Astrocyte (in vitro differentiated cells and primary cell): ENCODE results near the gene ELMO3. TPM values are rescaled to one million over a fixed set of nuclear protein-coding genes. Genes with fewer than 3 reads are reported as not detected.

Experiments
- DNase-seq: peaks from one replicate; pipeline ENCODE4 v3.0.0-alpha.2; 2010; ENCODE audit warnings: low read depth
- FAIRE-seq: peaks from 2 replicates; lab custom pipeline; 2011; peaks lifted over from hg19 to GRCh38; lab: Jason Lieb, UNC
- H2AFZ ChIP-seq: 2 replicates; pipeline ENCODE4 v1.6.0; 2012; ENCODE audit warnings: low read depth, low read length, inconsistent platforms
- H3K27ac ChIP-seq: 2 replicates; pipeline ENCODE4 v1.5.1; 2011; ENCODE audit warnings: low read depth, low read length, inconsistent platforms
- H3K27me3 ChIP-seq: 2 replicates; pipeline ENCODE4 v1.6.0; 2011; ENCODE audit warnings: low read length, inconsistent platforms; ENCODE audit not compliant: insufficient read depth
- H3K36me3 ChIP-seq: 2 replicates; pipeline ENCODE4 v1.5.1; 2011; ENCODE audit warnings: low read length, inconsistent platforms; ENCODE audit not compliant: insufficient read depth
- H3K4me1 ChIP-seq: 2 replicates; pipeline ENCODE4 v1.5.1; 2011; ENCODE audit warnings: low read length, inconsistent platforms; ENCODE audit not compliant: insufficient read depth
- H3K4me2 ChIP-seq: 2 replicates; pipeline ENCODE4 v1.6.0; 2012; ENCODE audit warnings: low read length, inconsistent platforms
- H3K4me3 ChIP-seq: 2 replicates; pipeline ENCODE4 v1.5.1; 2011; ENCODE audit warnings: low read depth, mild to moderate bottlenecking, low read length, inconsistent platforms; ENCODE audit not compliant: insufficient read depth
- H3K79me2 ChIP-seq: 2 replicates; pipeline ENCODE4 v1.6.0; 2012; ENCODE audit warnings: mild to moderate bottlenecking, low read length, inconsistent platforms; ENCODE audit not compliant: insufficient read depth
- H3K9ac ChIP-seq: 2 replicates; pipeline ENCODE4 v1.6.0; 2012; ENCODE audit warnings: mild to moderate bottlenecking, low read length, inconsistent platforms
- H3K9me3 ChIP-seq: 2 replicates; pipeline ENCODE4 v1.5.1; 2012; ENCODE audit warnings: low read depth, mild to moderate bottlenecking, low read length, inconsistent platforms; ENCODE audit not compliant: insufficient read depth
- H4K20me1 ChIP-seq: 2 replicates; pipeline ENCODE4 v1.6.0; 2012; ENCODE audit warnings: low read length, inconsistent platforms; ENCODE audit not compliant: insufficient read depth
- H3K27ac Mint-ChIP-seq: one replicate; pipeline ENCODE4 v1.8.0; 2021; ENCODE audit warnings: mild to moderate bottlenecking, mixed read lengths; ENCODE audit not compliant: unreplicated experiment
- H3K27me3 Mint-ChIP-seq: one replicate; pipeline ENCODE4 v1.8.0; 2021; ENCODE audit warnings: low read depth, mixed read lengths; ENCODE audit not compliant: unreplicated experiment
- H3K36me3 Mint-ChIP-seq: one replicate; pipeline ENCODE4 v1.8.0; 2021; ENCODE audit warnings: low read depth, mixed read lengths; ENCODE audit not compliant: unreplicated experiment
- H3K4me1 Mint-ChIP-seq: one replicate; pipeline ENCODE4 v1.8.0; 2021; ENCODE audit warnings: low read depth, mixed read lengths; ENCODE audit not compliant: unreplicated experiment
- H3K4me3 Mint-ChIP-seq: one replicate; pipeline ENCODE4 v1.8.0; 2021; ENCODE audit warnings: mild to moderate bottlenecking, moderate library complexity, mixed read lengths; ENCODE audit not compliant: unreplicated experiment
- H3K9me3 Mint-ChIP-seq: one replicate; pipeline ENCODE4 v1.8.0; 2021; ENCODE audit warnings: mild to moderate bottlenecking, mixed read lengths; ENCODE audit not compliant: unreplicated experiment
- CTCF ChIP-seq: IDR thresholded peaks from 2 replicates; pipeline ENCODE4 v1.5.1; 2011; ENCODE audit warnings: low read depth, mild to moderate bottlenecking, inconsistent platforms, low read length, moderate library complexity; ENCODE audit not compliant: insufficient read depth
- EZH2 ChIP-seq: IDR thresholded peaks from 2 replicates; pipeline ENCODE4 v1.6.1; 2012; ENCODE audit warnings: mild to moderate bottlenecking, low read length, inconsistent platforms; ENCODE audit not compliant: insufficient read depth
- total RNA-seq: library from RNA; stranded (reverse); gene quantifications from 2 replicates; pipeline ENCODE4 v1.2.1, GENCODE V29; 2021

Gene ELMO3
- total RNA-seq, 1 donor from 2014 or later, result 1.4 TPM

- TF ChIP-seq EZH2, result no peak
- no peak for TF ChIP-seq CTCF
- H3K9me3 ChIP-seq, result no peaks in the 10 kb centered on the region
- no peaks in the 10 kb centered on the region for H3K9me3 Mint-ChIP-seq
- H3K9ac ChIP-seq, result peak overlapping the region; percentile 90
- FAIRE-seq, result no peak
- no peak overlapping the region for H3K4me3 Mint-ChIP-seq
- peak overlapping the region; percentile 91 for H3K4me2 ChIP-seq
- H3K36me3 ChIP-seq, result no peaks in the 10 kb centered on the region
- H3K27me3 ChIP-seq, result no peaks in the 10 kb centered on the region
- H3K36me3 Mint-ChIP-seq, result peaks cover 5% of the 10 kb centered on the region
- H3K4me1 ChIP-seq, result peaks cover 33% of the 10 kb centered on the region
- H3K4me3 ChIP-seq, result peak overlapping the region; percentile 70
- H4K20me1 ChIP-seq, result peaks cover 58% of the 10 kb centered on the region
- peak overlapping the region; percentile 30 for H3K27ac ChIP-seq
- peaks cover 15% of the 10 kb centered on the region for H3K4me1 Mint-ChIP-seq
- H2AFZ ChIP-seq, result peak overlapping the region; percentile 94
- DNase-seq, result no peak
- H3K79me2 ChIP-seq, result peaks cover 23% of the 10 kb centered on the region
- no peak overlapping the region for H3K27ac Mint-ChIP-seq
- H3K27me3 Mint-ChIP-seq, result peaks cover 5% of the 10 kb centered on the region
These were observed 15.7 kb upstream of the ELMO3 start for GRCh38 chr16:67183284-67183626.

GRCh38 chr16:67183627-67184452 lies 15.1 kb upstream of the ELMO3 start, which contains the start of gene MATCAP1:
Gene MATCAP1 (minus strand): TSS chr16:67183963. CDS start chr16:67180610, 3,353 bp downstream.
- no peaks in the 10 kb centered on the region for H3K27me3 ChIP-seq
- H3K36me3 ChIP-seq, result no peaks in the 10 kb centered on the region
- no peak within 1 kb of the TSS for H3K27ac Mint-ChIP-seq
- no peaks in the 10 kb centered on the region for H3K9me3 Mint-ChIP-seq
- H3K36me3 Mint-ChIP-seq, result peaks cover 3% of the 10 kb centered on the region
- H3K27me3 Mint-ChIP-seq, result peaks cover 2% of the 10 kb centered on the region
- H3K79me2 ChIP-seq, result peaks cover 23% of the 10 kb centered on the region
- peak within 1 kb of the TSS; percentile 79 for H3K4me3 Mint-ChIP-seq
- peak within 1 kb of the TSS; percentile 70 for H3K4me3 ChIP-seq
- DNase-seq (peak; percentile 96), FAIRE-seq (peak; percentile 49)
- H4K20me1 ChIP-seq, result peaks cover 53% of the 10 kb centered on the region
- peak within 1 kb of the TSS; percentile 96 for H3K27ac ChIP-seq
- H3K4me2 ChIP-seq, result peak within 1 kb of the TSS; percentile 91
- H3K4me1 Mint-ChIP-seq, result peaks cover 15% of the 10 kb centered on the region
- peak within 1 kb of the TSS; percentile 94 for H2AFZ ChIP-seq
- no peaks in the 10 kb centered on the region for H3K9me3 ChIP-seq
- H3K4me1 ChIP-seq, result peaks cover 33% of the 10 kb centered on the region
- TF ChIP-seq EZH2 (no peak), CTCF (no peak)
- peak within 1 kb of the TSS; percentile 90 for H3K9ac ChIP-seq

GRCh38 chr16:67184453-67184994 lies 14.4 kb upstream of the ELMO3 start:
- Histone ChIP-seq H3K9me3 (no peaks in the 10 kb centered on the region), H3K27ac (no peak overlapping the region), H3K36me3 (no peaks in the 10 kb centered on the region), H2AFZ (peak overlapping the region; percentile 94), H3K9ac (peak overlapping the region; percentile 90), H3K4me3 (peak overlapping the region; percentile 70), H3K4me2 (peak overlapping the region; percentile 91), H3K4me1 (peaks cover 33% of the 10 kb centered on the region), H3K79me2 (peaks cover 23% of the 10 kb centered on the region), H3K27me3 (no peaks in the 10 kb centered on the region), H4K20me1 (peaks cover 46% of the 10 kb centered on the region)
- Mint-ChIP-seq H3K4me3 (peak overlapping the region; percentile 79), H3K9me3 (no peaks in the 10 kb centered on the region), H3K27ac (no peak overlapping the region), H3K36me3 (peaks cover 1% of the 10 kb centered on the region), H3K4me1 (peaks cover 15% of the 10 kb centered on the region), H3K27me3 (no peaks in the 10 kb centered on the region)
- FAIRE-seq (no peak), DNase-seq (no peak)
- no peak for TF ChIP-seq CTCF
- TF ChIP-seq EZH2, result peak; percentile 49
